SK-N-SH treated with all-trans-retinoic acid at 6 μM for 48 hours (cell line): ENCODE data around the gene SDK1.

ENCODE experiments used
- ATAC-seq: fragments of 200-7000 bp; cut with Tn5 transposase; 3 replicates; pipeline ENCODE4 v1.9.1; 2020; ENCODE audit warnings: mild to moderate bottlenecking, moderate library complexity
- ARNTL ChIP-seq: fragments of 450-650 bp; formaldehyde crosslinking; IDR thresholded peaks from 2 replicates; pipeline ENCODE4 v1.5.0; 2020; ENCODE audit warnings: low read depth, mild to moderate bottlenecking, moderate library complexity, borderline replicate concordance
- BACH2 ChIP-seq: fragments of 250-450 bp; sonication (Bioruptor Pico); IDR thresholded peaks from 2 replicates; pipeline ENCODE4 v1.9.0; 2021; ENCODE audit warnings: mild to moderate bottlenecking, borderline replicate concordance
- CSDC2 ChIP-seq: fragments of 250-450 bp; sonication (Bioruptor Pico); IDR thresholded peaks from 2 replicates; pipeline ENCODE4 v1.5.0; 2020; ENCODE audit warnings: mild to moderate bottlenecking, moderate library complexity
- ESRRG ChIP-seq: fragments of 250-450 bp; sonication (Bioruptor Pico); IDR thresholded peaks from 2 replicates; pipeline ENCODE4 v1.6.1; 2021; ENCODE audit warnings: mild to moderate bottlenecking
- GLIS3 ChIP-seq: fragments of 250-450 bp; sonication (Bioruptor Pico); IDR thresholded peaks from 2 replicates; pipeline ENCODE4 v1.5.0; 2020; ENCODE audit warnings: mild to moderate bottlenecking, moderate library complexity
- ISL1 ChIP-seq: fragments of 250-450 bp; sonication (Bioruptor Pico); IDR thresholded peaks from 2 replicates; pipeline ENCODE4 v2.1.2; 2022; ENCODE audit warnings: mild to moderate bottlenecking, moderate library complexity
- OSR1 ChIP-seq: fragments of 250-450 bp; sonication (Bioruptor Pico); IDR thresholded peaks from 2 replicates; pipeline ENCODE4 v1.8.0; 2022; ENCODE audit warnings: moderate library complexity, mild to moderate bottlenecking, inconsistent platforms
- PPARA ChIP-seq: fragments of 250-450 bp; sonication (Bioruptor Pico); IDR thresholded peaks from 2 replicates; pipeline ENCODE4 v1.5.0; 2020; ENCODE audit warnings: mild to moderate bottlenecking, borderline replicate concordance
- RARB ChIP-seq: fragments of 250-450 bp; sonication (Bioruptor Pico); IDR thresholded peaks from 2 replicates; pipeline ENCODE4 v1.8.0; 2021; ENCODE audit warnings: mild to moderate bottlenecking, moderate library complexity
- SNAI2 ChIP-seq: fragments of 250-450 bp; sonication (Bioruptor Pico); IDR thresholded peaks from 2 replicates; pipeline ENCODE4 v1.5.0; 2020; ENCODE audit warnings: mild to moderate bottlenecking, moderate library complexity
- TCF4 ChIP-seq: fragments of 250-450 bp; sonication (Bioruptor Pico); IDR thresholded peaks from 2 replicates; pipeline ENCODE4 v1.8.0; 2021; ENCODE audit warnings: mild to moderate bottlenecking, moderate library complexity, borderline replicate concordance
- TOX ChIP-seq: fragments of 250-450 bp; sonication (Bioruptor Pico); IDR thresholded peaks from 2 replicates; pipeline ENCODE4 v1.8.0; 2021; ENCODE audit warnings: mild to moderate bottlenecking, moderate library complexity, borderline replicate concordance
- ZC3H10 ChIP-seq: fragments of 250-450 bp; sonication (Bioruptor Pico); IDR thresholded peaks from 2 replicates; pipeline ENCODE4 v1.5.1; 2021; ENCODE audit warnings: mild to moderate bottlenecking, moderate library complexity
- ZFP3 ChIP-seq: fragments of 250-450 bp; sonication (Bioruptor Pico); IDR thresholded peaks from 2 replicates; pipeline ENCODE4 v1.5.0; 2020; ENCODE audit warnings: mild to moderate bottlenecking, moderate library complexity
- ZFP30 ChIP-seq: fragments of 450-650 bp; formaldehyde crosslinking; IDR thresholded peaks from 2 replicates; pipeline ENCODE4 v1.5.0; 2022; ENCODE audit warnings: mild to moderate bottlenecking, moderate library complexity
- ZNF565 ChIP-seq: fragments of 450-650 bp; formaldehyde crosslinking; conservative IDR thresholded peaks from 2 replicates; pipeline ENCODE4 v1.5.0; 2020; ENCODE audit warnings: low read depth, mild to moderate bottlenecking, moderate library complexity
- ZNF70 ChIP-seq: fragments of 450-650 bp; formaldehyde crosslinking; IDR thresholded peaks from 2 replicates; pipeline ENCODE4 v1.5.0; 2020; ENCODE audit warnings: mild to moderate bottlenecking, moderate library complexity
- TF ChIP-seq, protein P1 (sequence below): fragments of 250-450 bp; sonication (Bioruptor Pico); IDR thresholded peaks from 2 replicates; pipeline ENCODE4 v1.5.1; 2021; ENCODE audit warnings: mild to moderate bottlenecking, moderate library complexity
- TF ChIP-seq, protein P2 (sequence below): fragments of 250-450 bp; sonication (Bioruptor Pico); IDR thresholded peaks from 2 replicates; pipeline ENCODE4 v1.5.1; 2020; ENCODE audit warnings: low read depth, mild to moderate bottlenecking, moderate library complexity
- TF ChIP-seq, protein P3 (sequence below): fragments of 250-450 bp; sonication (Bioruptor Pico); IDR thresholded peaks from 2 replicates; pipeline ENCODE4 v1.5.0; 2020; ENCODE audit warnings: mild to moderate bottlenecking, moderate library complexity
- TF ChIP-seq, protein P4 (sequence below): fragments of 250-450 bp; sonication (Bioruptor Pico); IDR thresholded peaks from 2 replicates; pipeline ENCODE4 v1.8.0; 2021; ENCODE audit warnings: low read depth, mild to moderate bottlenecking, moderate library complexity, borderline replicate concordance

SDK1 gene

DNA sequence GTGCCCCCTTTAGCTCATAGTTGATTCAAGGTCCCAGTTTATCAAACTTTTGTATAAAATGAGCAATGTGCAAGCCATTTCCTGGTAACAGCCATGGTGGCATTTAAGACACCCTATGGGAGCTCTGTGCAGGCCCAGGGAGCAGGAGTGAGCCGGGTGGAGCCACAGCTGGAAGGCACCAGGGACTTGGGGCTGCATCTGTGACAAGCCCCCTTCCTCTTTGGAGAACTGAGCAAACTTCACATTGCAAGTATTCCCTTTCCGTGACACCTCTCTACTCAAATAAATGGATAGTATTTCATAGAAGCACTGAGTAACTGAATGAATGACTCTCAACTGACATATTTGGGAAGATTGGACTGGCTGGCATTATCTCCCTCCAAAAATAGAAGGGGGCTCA lies 822.3 kb downstream of the SDK1 start:
- no peak for ATAC-seq
- TF ChIP-seq, protein P1, sequence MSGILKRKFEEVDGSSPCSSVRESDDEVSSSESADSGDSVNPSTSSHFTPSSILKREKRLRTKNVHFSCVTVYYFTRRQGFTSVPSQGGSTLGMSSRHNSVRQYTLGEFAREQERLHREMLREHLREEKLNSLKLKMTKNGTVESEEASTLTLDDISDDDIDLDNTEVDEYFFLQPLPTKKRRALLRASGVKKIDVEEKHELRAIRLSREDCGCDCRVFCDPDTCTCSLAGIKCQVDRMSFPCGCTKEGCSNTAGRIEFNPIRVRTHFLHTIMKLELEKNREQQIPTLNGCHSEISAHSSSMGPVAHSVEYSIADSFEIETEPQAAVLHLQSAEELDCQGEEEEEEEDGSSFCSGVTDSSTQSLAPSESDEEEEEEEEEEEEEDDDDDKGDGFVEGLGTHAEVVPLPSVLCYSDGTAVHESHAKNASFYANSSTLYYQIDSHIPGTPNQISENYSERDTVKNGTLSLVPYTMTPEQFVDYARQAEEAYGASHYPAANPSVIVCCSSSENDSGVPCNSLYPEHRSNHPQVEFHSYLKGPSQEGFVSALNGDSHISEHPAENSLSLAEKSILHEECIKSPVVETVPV = no peak
- TF ChIP-seq BACH2 (CRISPR knock-in tag) = no peak

DNA sequence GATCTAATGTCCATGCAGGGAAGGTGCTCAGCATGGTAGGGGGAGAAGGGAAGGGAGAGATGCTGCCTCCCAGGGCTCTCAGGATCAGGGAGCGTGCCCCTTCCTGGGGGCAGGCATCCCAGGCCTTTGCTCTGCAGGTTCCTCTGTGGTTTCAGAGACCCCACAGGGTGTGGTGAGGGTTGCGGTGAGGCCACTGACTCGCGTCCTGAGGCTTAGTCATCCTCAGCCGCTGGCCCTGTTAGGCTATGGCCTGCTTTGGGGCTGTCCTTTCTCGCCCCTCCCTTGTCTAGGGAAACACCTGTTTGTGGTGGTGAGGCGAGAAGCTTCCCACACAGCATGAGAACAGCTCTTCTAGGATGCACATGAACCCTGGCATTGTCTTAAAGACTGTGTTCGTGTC lies 822.8 kb downstream of the SDK1 start:
- ATAC-seq = no peak
- TF ChIP-seq TCF4 (no peak), ZNF565 (CRISPR knock-in tag) (no peak), CSDC2 (CRISPR knock-in tag) (no peak), OSR1 (no peak), ARNTL (CRISPR knock-in tag) (no peak), ZFP3 (CRISPR knock-in tag) (no peak), ZNF70 (CRISPR knock-in tag) (no peak), SNAI2 (CRISPR knock-in tag) (no peak), PPARA (no peak), ZFP30 (CRISPR knock-in tag) (no peak), ISL1 (CRISPR knock-in tag) (no peak), TOX (CRISPR knock-in tag) (no peak), GLIS3 (no peak)
- TF ChIP-seq, protein P2, sequence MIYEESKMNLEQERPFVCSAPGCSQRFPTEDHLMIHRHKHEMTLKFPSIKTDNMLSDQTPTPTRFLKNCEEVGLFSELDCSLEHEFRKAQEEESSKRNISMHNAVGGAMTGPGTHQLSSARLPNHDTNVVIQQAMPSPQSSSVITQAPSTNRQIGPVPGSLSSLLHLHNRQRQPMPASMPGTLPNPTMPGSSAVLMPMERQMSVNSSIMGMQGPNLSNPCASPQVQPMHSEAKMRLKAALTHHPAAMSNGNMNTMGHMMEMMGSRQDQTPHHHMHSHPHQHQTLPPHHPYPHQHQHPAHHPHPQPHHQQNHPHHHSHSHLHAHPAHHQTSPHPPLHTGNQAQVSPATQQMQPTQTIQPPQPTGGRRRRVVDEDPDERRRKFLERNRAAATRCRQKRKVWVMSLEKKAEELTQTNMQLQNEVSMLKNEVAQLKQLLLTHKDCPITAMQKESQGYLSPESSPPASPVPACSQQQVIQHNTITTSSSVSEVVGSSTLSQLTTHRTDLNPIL (CRISPR knock-in tag) = no peak
- TF ChIP-seq, protein P3, sequence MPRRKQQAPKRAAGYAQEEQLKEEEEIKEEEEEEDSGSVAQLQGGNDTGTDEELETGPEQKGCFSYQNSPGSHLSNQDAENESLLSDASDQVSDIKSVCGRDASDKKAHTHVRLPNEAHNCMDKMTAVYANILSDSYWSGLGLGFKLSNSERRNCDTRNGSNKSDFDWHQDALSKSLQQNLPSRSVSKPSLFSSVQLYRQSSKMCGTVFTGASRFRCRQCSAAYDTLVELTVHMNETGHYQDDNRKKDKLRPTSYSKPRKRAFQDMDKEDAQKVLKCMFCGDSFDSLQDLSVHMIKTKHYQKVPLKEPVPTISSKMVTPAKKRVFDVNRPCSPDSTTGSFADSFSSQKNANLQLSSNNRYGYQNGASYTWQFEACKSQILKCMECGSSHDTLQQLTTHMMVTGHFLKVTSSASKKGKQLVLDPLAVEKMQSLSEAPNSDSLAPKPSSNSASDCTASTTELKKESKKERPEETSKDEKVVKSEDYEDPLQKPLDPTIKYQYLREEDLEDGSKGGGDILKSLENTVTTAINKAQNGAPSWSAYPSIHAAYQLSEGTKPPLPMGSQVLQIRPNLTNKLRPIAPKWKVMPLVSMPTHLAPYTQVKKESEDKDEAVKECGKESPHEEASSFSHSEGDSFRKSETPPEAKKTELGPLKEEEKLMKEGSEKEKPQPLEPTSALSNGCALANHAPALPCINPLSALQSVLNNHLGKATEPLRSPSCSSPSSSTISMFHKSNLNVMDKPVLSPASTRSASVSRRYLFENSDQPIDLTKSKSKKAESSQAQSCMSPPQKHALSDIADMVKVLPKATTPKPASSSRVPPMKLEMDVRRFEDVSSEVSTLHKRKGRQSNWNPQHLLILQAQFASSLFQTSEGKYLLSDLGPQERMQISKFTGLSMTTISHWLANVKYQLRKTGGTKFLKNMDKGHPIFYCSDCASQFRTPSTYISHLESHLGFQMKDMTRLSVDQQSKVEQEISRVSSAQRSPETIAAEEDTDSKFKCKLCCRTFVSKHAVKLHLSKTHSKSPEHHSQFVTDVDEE (CRISPR knock-in tag) = no peak
- TF ChIP-seq, protein P4, sequence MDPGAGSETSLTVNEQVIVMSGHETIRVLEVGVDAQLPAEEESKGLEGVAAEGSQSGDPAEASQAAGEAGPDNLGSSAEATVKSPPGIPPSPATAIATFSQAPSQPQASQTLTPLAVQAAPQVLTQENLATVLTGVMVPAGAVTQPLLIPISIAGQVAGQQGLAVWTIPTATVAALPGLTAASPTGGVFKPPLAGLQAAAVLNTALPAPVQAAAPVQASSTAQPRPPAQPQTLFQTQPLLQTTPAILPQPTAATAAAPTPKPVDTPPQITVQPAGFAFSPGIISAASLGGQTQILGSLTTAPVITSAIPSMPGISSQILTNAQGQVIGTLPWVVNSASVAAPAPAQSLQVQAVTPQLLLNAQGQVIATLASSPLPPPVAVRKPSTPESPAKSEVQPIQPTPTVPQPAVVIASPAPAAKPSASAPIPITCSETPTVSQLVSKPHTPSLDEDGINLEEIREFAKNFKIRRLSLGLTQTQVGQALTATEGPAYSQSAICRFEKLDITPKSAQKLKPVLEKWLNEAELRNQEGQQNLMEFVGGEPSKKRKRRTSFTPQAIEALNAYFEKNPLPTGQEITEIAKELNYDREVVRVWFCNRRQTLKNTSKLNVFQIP (CRISPR knock-in tag) = no peak

DNA sequence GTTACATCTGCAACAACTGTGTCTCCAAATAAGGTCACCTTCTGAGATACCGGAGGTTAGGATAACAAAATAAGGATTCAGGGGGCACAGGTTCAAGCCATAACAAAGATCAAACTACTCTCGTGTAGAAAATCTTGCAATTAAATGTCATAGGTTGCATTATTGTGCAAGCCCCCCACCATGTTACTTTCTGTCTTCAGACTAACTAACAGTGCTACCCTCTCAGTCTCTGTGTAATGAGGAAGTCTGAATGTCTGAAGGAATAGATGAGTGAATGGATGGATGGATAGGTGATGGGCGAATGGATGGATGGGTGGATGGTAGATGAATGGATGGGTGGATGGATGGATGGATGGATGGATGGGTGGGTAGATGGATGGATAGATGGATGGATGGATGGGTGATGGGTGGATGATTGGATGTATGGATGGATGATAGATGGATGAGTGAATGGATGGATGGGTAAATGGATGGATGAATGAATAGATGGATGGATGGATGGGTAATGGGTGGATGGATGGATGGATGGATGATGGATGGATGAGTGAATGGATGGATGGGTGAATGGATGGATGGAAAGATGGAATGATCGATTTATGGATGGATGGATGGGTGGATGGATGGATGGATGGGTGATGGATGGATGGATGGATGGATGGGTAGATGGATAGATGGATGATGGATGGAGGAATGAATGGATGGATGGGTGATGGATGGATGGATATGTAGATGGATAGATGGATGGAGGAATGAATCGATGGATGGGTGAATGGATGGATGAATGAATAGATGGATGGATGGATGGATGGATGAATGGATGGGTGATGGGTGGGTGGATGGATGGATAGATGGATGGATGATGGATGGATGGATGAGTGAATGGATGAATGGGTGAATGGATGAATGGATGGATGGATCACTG lies 823.8 kb downstream of the SDK1 start:
- ATAC-seq = no peak
- TF ChIP-seq, protein P1 = no peak
- TF ChIP-seq ZFP3 (CRISPR knock-in tag) = no peak
- TF ChIP-seq, protein P2 (CRISPR knock-in tag) = no peak
- no peak for TF ChIP-seq TOX (CRISPR knock-in tag)
- no peak for TF ChIP-seq GLIS3
- no peak for TF ChIP-seq SNAI2 (CRISPR knock-in tag)
- no peak for TF ChIP-seq PPARA
- no peak for TF ChIP-seq CSDC2 (CRISPR knock-in tag)
- TF ChIP-seq ESRRG (CRISPR knock-in tag) = no peak
- no peak for TF ChIP-seq BACH2 (CRISPR knock-in tag)
- no peak for TF ChIP-seq ZC3H10 (CRISPR knock-in tag)
- no peak for TF ChIP-seq ZFP30 (CRISPR knock-in tag)
- TF ChIP-seq RARB (CRISPR knock-in tag) = no peak
- TF ChIP-seq OSR1 = no peak
- no peak for TF ChIP-seq ARNTL (CRISPR knock-in tag)
